H9 (cell line): ENCODE results near the gene CCL20. TPM values are rescaled to one million over a fixed set of nuclear protein-coding genes. Genes with fewer than 3 reads are reported as not detected.

Experiments used
- DNase-seq: peaks from one replicate; pipeline ENCODE4 v3.0.0-alpha.2; 2017
- H2AFZ ChIP-seq: one replicate; pipeline ENCODE4 v1.6.1; 2013; ENCODE audit warnings: mild to moderate bottlenecking, low read length, control low read depth, moderate library complexity
- H2AK5ac ChIP-seq: 2 replicates; pipeline ENCODE4 v1.6.1; 2013; ENCODE audit warnings: low read length, control low read depth, mixed read lengths; ENCODE audit not compliant: insufficient read length
- H2BK120ac ChIP-seq: one replicate; pipeline ENCODE4 v1.6.1; 2013; ENCODE audit warnings: low read depth, mild to moderate bottlenecking, low read length, control low read depth, inconsistent platforms; ENCODE audit not compliant: poor library complexity, severe bottlenecking
- H2BK12ac ChIP-seq: 2 replicates; pipeline ENCODE4 v1.6.1; 2013; ENCODE audit warnings: low read length, control low read depth, mixed read lengths, low read depth; ENCODE audit not compliant: insufficient read length
- H2BK15ac ChIP-seq: 2 replicates; pipeline ENCODE4 v1.6.1; 2013; ENCODE audit warnings: low read depth, low read length, control low read depth
- H2BK20ac ChIP-seq: one replicate; pipeline ENCODE4 v1.6.1; 2013; ENCODE audit warnings: low read depth, mild to moderate bottlenecking, low read length, control low read depth, inconsistent platforms; ENCODE audit not compliant: poor library complexity, severe bottlenecking
- H2BK5ac ChIP-seq: 2 replicates; pipeline ENCODE4 v1.6.1; 2013; ENCODE audit warnings: low read length, control low read depth, mixed read lengths; ENCODE audit not compliant: insufficient read length
- H3K14ac ChIP-seq: 2 replicates; pipeline ENCODE4 v1.6.1; 2013; ENCODE audit warnings: low read length, control low read depth; ENCODE audit not compliant: insufficient read depth
- H3K18ac ChIP-seq: 2 replicates; pipeline ENCODE4 v1.6.1; 2013; ENCODE audit warnings: low read depth, mild to moderate bottlenecking, mixed read lengths, low read length, control low read depth; ENCODE audit not compliant: insufficient read length
- H3K23ac ChIP-seq: 2 replicates; pipeline ENCODE4 v1.6.1; 2013; ENCODE audit warnings: low read length, control low read depth, mixed read lengths, low read depth; ENCODE audit not compliant: insufficient read length
- H3K23me2 ChIP-seq: 2 replicates; pipeline ENCODE4 v1.6.1; 2013; ENCODE audit warnings: low read depth, mild to moderate bottlenecking, mixed read lengths, low read length, control low read depth; ENCODE audit not compliant: insufficient read length, poor library complexity, severe bottlenecking
- H3K27ac ChIP-seq: 2 replicates; pipeline ENCODE4 v1.5.1; 2013; ENCODE audit warnings: low read length, control low read depth, mixed read lengths, low read depth; ENCODE audit not compliant: insufficient read length
- H3K27me3 ChIP-seq: 2 replicates; pipeline ENCODE4 v1.6.1; 2013; ENCODE audit warnings: low read length, control low read depth, inconsistent platforms; ENCODE audit not compliant: insufficient read depth
- H3K4ac ChIP-seq: 2 replicates; pipeline ENCODE4 v1.6.1; 2013; ENCODE audit warnings: low read depth, mild to moderate bottlenecking, control low read depth, inconsistent platforms, low read length, moderate library complexity
- H3K4me1 ChIP-seq: 2 replicates; pipeline ENCODE4 v1.6.1; 2013; ENCODE audit warnings: low read length, control low read depth, inconsistent platforms; ENCODE audit not compliant: insufficient read depth
- H3K4me2 ChIP-seq: 2 replicates; pipeline ENCODE4 v1.6.1; 2013; ENCODE audit warnings: low read length, control low read depth, mixed read lengths; ENCODE audit not compliant: insufficient read length, insufficient read depth
- H3K56ac ChIP-seq: 2 replicates; pipeline ENCODE4 v1.6.1; 2013; ENCODE audit warnings: low read depth, mild to moderate bottlenecking, mixed read lengths, low read length, control low read depth; ENCODE audit not compliant: insufficient read length
- H3K79me1 ChIP-seq: 2 replicates; pipeline ENCODE4 v1.6.1; 2013; ENCODE audit warnings: low read depth, mild to moderate bottlenecking, moderate library complexity, low read length, control low read depth, inconsistent platforms; ENCODE audit not compliant: insufficient read depth, poor library complexity, severe bottlenecking
- H3K79me2 ChIP-seq: 2 replicates; pipeline ENCODE4 v1.6.1; 2013; ENCODE audit warnings: low read length, control low read depth, inconsistent platforms; ENCODE audit not compliant: insufficient read depth
- H3K9ac ChIP-seq: 2 replicates; pipeline ENCODE4 v1.6.1; 2013; ENCODE audit warnings: low read length, control low read depth, mixed read lengths; ENCODE audit not compliant: insufficient read length; ENCODE audit errors: extremely low read depth
- H3K9me3 ChIP-seq: one replicate; pipeline ENCODE4 v1.6.1; 2013; ENCODE audit warnings: low read depth, low read length, inconsistent platforms; ENCODE audit not compliant: control insufficient read depth
- H3T11ph ChIP-seq: one replicate; pipeline ENCODE4 v1.6.1; 2013; ENCODE audit warnings: mild to moderate bottlenecking, low read length, control low read depth, inconsistent platforms
- H4K20me1 ChIP-seq: one replicate; pipeline ENCODE4 v1.6.1; 2013; ENCODE audit not compliant: control insufficient read depth, insufficient read length, insufficient read depth
- H4K5ac ChIP-seq: 2 replicates; pipeline ENCODE4 v1.6.1; 2013; ENCODE audit warnings: low read depth, mild to moderate bottlenecking, mixed read lengths, low read length, control low read depth; ENCODE audit not compliant: insufficient read length
- H4K8ac ChIP-seq: replicated peaks from 2 replicates; pipeline ENCODE4 v1.6.1; 2013; ENCODE audit warnings: low read length, control low read depth, mixed read lengths, low read depth; ENCODE audit not compliant: insufficient read length
- H4K91ac ChIP-seq: 2 replicates; pipeline ENCODE4 v1.6.1; 2013; ENCODE audit warnings: low read depth, mild to moderate bottlenecking, moderate library complexity, mixed read lengths, low read length, control low read depth; ENCODE audit not compliant: insufficient read length
- H3K27ac Mint-ChIP-seq, 3 experiments: 2 replicates in 2 of 3; 3 replicates in 1 of 3; pipeline ENCODE4 v1.8.0; 2020 to 2021; ENCODE audit warnings: mixed read lengths in 3 of 3, mild to moderate bottlenecking in 1 of 3, moderate library complexity in 1 of 3
- H3K27me3 Mint-ChIP-seq: 2 replicates; pipeline ENCODE4 v1.8.0; 2021; ENCODE audit warnings: low read depth, mild to moderate bottlenecking, moderate library complexity, mixed read lengths
- H3K36me3 Mint-ChIP-seq, 3 experiments: 2 replicates in 2 of 3; 3 replicates in 1 of 3; pipeline ENCODE4 v1.8.0; 2020 to 2021; ENCODE audit warnings: low read depth in 3 of 3, mixed read lengths in 3 of 3; ENCODE audit not compliant: insufficient read depth in 1 of 3
- H3K4me1 Mint-ChIP-seq, 2 experiments: 2 replicates each; pipeline ENCODE4 v1.8.0; 2020; ENCODE audit warnings: mixed read lengths in 2 of 2
- H3K4me3 Mint-ChIP-seq, 2 experiments: 2 replicates in 1 of 2; 3 replicates in 1 of 2; pipeline ENCODE4 v1.8.0; 2020 to 2021; ENCODE audit warnings: mild to moderate bottlenecking in 2 of 2, mixed read lengths in 2 of 2, moderate library complexity in 1 of 2
- H3K9me3 Mint-ChIP-seq, 2 experiments: 2 replicates in 1 of 2; 3 replicates in 1 of 2; pipeline ENCODE4 v1.8.0; 2020; ENCODE audit warnings: mild to moderate bottlenecking in 2 of 2, mixed read lengths in 2 of 2, moderate library complexity in 1 of 2
- CTCF ChIP-seq: fragments of 200-600 bp; sonication (generic); conservative IDR thresholded peaks from 3 replicates; pipeline ENCODE4 v1.8.0; 2021; ENCODE audit warnings: antibody characterized with exemption, mild to moderate bottlenecking
- WGBS: extraction: QIAGEN DNeasy Blood & Tissue Kit; methylation state at CpG from one replicate; pipeline ENCODE4 v1.1.7; 2013; ENCODE audit warnings: missing lambda C conversion rate, low lambda C conversion rate, mixed read lengths; ENCODE audit not compliant: insufficient read length; ENCODE audit errors: extremely low coverage; 5-methylcytosine and 5-hydroxymethylcytosine counted together
- total RNA-seq: library from RNA; stranded (reverse); gene quantifications from 2 replicates; pipeline ENCODE4 v1.2.1, GENCODE V29; 2021

The CCL20 gene
- total RNA-seq, 1 experiment from 2014 or later: not detected

DNA sequence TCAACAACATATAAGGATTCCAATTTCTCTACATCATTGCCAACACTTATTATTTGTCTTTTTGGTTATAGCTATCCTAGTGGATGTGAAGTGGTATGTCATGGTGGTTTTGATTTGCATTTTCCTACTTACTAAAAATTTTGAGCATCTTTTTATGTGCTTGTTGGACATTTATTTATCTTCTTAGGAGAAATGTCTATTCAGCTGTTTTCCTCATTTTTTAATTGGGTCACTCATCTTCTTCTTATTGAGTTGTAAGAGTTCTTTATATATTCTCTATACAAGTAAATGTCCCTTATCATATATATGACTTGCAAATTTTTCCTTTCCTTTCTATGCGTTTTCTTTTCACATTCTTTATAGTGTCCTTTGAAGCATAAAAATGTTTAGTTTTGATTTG is 4.7 kb upstream of the CCL20 start:
- TF ChIP-seq CTCF: no peak
- Histone ChIP-seq H3K9me3 (no peaks in the 10 kb centered on the region), H3K27me3 (no peaks in the 10 kb centered on the region), H3K4me2 (no peak overlapping the region), H3K18ac (no peak overlapping the region), H2AK5ac (no peak overlapping the region), H3K23ac (no peak overlapping the region), H3K79me2 (no peaks in the 10 kb centered on the region), H4K20me1 (no peaks in the 10 kb centered on the region), H4K8ac (no peak overlapping the region), H3K14ac (no peak overlapping the region), H4K5ac (no peak overlapping the region), H2BK5ac (no peak overlapping the region), H2BK20ac (no peak overlapping the region), H3K4ac (no peak overlapping the region), H2BK15ac (no peak overlapping the region), H3K23me2 (no peaks in the 10 kb centered on the region), H3K79me1 (no peaks in the 10 kb centered on the region), H3K56ac (no peak overlapping the region), H3K27ac (no peak overlapping the region), H3K4me1 (no peaks in the 10 kb centered on the region), H4K91ac (no peak overlapping the region), H2BK120ac (no peak overlapping the region), H3K9ac (no peak overlapping the region), H3T11ph (no peak overlapping the region), H2AFZ (no peak overlapping the region), H2BK12ac (no peak overlapping the region)
- Mint-ChIP-seq H3K27ac (no peak overlapping the region), H3K4me3 (no peak overlapping the region), H3K9me3 (no peaks in the 10 kb centered on the region), H3K4me1 (peaks cover 14 to 19% of the 10 kb centered on the region in 2 experiments), H3K27me3 (no peaks in the 10 kb centered on the region; the same call in 1 of the 2 replicates), H3K36me3 (no peaks in the 10 kb centered on the region)
- WGBS: no CpG with 5 or more reads among the region's 1 CpG
- no peak for DNase-seq
